A549 (cell line): ENCODE results near the gene TMEM167A. TPM values are rescaled to one million over a fixed set of nuclear protein-coding genes. Genes with fewer than 3 reads are reported as not detected.
A peak's percentile ranks its signal among the peaks of the same experiment; 100 is the strongest.

ENCODE experiments used
- ATAC-seq, 2 experiments: fragments of 200-7000 bp in 1 of 2; fragments of >200 bp in 1 of 2; cut with Nextera tagmentation in 1 of 2; cut with Tn5 transposase in 1 of 2; 3 replicates each; pipeline versions ENCODE4 v1.8.0 to v1.9.1; 2018 to 2020; ENCODE audit warnings: mild to moderate bottlenecking in 1 of 2, moderate library complexity in 1 of 2
- CTCF ChIA-PET: fragments of 300-600 bp; sonication (Branson Sonifier 250); formaldehyde crosslinking; extraction: SDS; loops from one replicate; lab custom pipeline; 2021; ENCODE audit warnings: antibody characterized with exemption, inconsistent platforms; lab: Yijun Ruan, JAX
- POLR2A ChIA-PET: fragments of 350-600 bp; formaldehyde crosslinking; extraction: SDS; loops from one replicate; lab custom pipeline; 2021; ENCODE audit warnings: antibody characterized with exemption, inconsistent platforms; lab: Yijun Ruan, JAX
- DNase-seq, 2 experiments: peaks; one replicate each; pipeline versions ENCODE4 v3.0.0 to v3.0.0-alpha.2; 2011 to 2016; ENCODE audit warnings: low read depth in 1 of 2, low spot score in 1 of 2
- FAIRE-seq: peaks from 2 replicates; lab custom pipeline; 2011; peaks lifted over from hg19 to GRCh38; lab: Jason Lieb, UNC
- H3K27ac ChIP-seq, 2 experiments: fragments of >200 bp; sonication (Bioruptor Twin); formaldehyde crosslinking; 3 replicates each; pipeline ENCODE4 v1.5.1; 2016 to 2017
- H3K4me1 ChIP-seq: fragments of >200 bp; sonication (Bioruptor Twin); formaldehyde crosslinking; 3 replicates; pipeline ENCODE4 v1.6.1; 2016
- H3K4me2 ChIP-seq: fragments of >200 bp; sonication (Bioruptor Twin); formaldehyde crosslinking; 3 replicates; pipeline ENCODE4 v1.6.1; 2016
- H3K4me3 ChIP-seq: fragments of >200 bp; sonication (Bioruptor Twin); formaldehyde crosslinking; 3 replicates; pipeline ENCODE4 v1.5.1; 2016
- H3K9me3 ChIP-seq: fragments of >200 bp; sonication (Bioruptor Twin); formaldehyde crosslinking; 3 replicates; pipeline ENCODE4 v1.6.1; 2016
- E2F6 ChIP-seq: IDR thresholded peaks from 2 replicates; pipeline ENCODE4 v1.6.1; 2012; ENCODE audit warnings: low read depth, borderline replicate concordance
- EHMT2 ChIP-seq: fragments of 200-600 bp; sonication (generic); IDR thresholded peaks from 2 replicates; pipeline ENCODE4 v1.6.1; 2016; ENCODE audit warnings: antibody characterized with exemption, low read depth, mild to moderate bottlenecking, moderate library complexity
- FOXS1 ChIP-seq: fragments of 250-450 bp; sonication (Bioruptor Pico); IDR thresholded peaks from 2 replicates; pipeline ENCODE4 v1.5.0; 2020; ENCODE audit warnings: mild to moderate bottlenecking, moderate library complexity
- GATA3 ChIP-seq: IDR thresholded peaks from 2 replicates; pipeline ENCODE4 v1.6.1; 2012; ENCODE audit warnings: borderline replicate concordance
- HDAC2 ChIP-seq: fragments of 200-600 bp; sonication (generic); IDR thresholded peaks from 2 replicates; pipeline ENCODE4 v1.6.1; 2016
- HEYL ChIP-seq: fragments of 250-450 bp; sonication (Bioruptor Pico); IDR thresholded peaks from 2 replicates; pipeline ENCODE4 v1.8.0; 2021; ENCODE audit warnings: mild to moderate bottlenecking, moderate library complexity
- JUNB ChIP-seq: fragments of >200 bp; sonication (Bioruptor Twin); formaldehyde crosslinking; IDR thresholded peaks from 2 replicates; pipeline ENCODE4 v1.6.1; 2016
- MYC ChIP-seq: IDR thresholded peaks from 2 replicates; pipeline ENCODE4 v1.6.1; 2012; ENCODE audit warnings: mild to moderate bottlenecking, inconsistent platforms, low read length, improper control_type of control experiment, borderline replicate concordance
- NFE2L2 ChIP-seq: fragments of 150-350 bp; conservative IDR thresholded peaks from 2 replicates; pipeline ENCODE4 v1.6.1; 2014; ENCODE audit warnings: low read length
- PHF8 ChIP-seq: fragments of 200-600 bp; sonication (generic); IDR thresholded peaks from 2 replicates; pipeline ENCODE4 v1.6.1; 2016; ENCODE audit warnings: low read depth, mild to moderate bottlenecking, antibody characterized with exemption, moderate library complexity, borderline replicate concordance
- RAD21 ChIP-seq, 2 experiments: fragments of >200 bp in 1 of 2; sonication (Bioruptor Twin) in 1 of 2; formaldehyde crosslinking in 1 of 2; IDR thresholded peaks in 1 of 2; conservative IDR thresholded peaks in 1 of 2; 2 replicates in 1 of 2; 3 replicates in 1 of 2; pipeline ENCODE4 v1.6.1; 2012 to 2018; ENCODE audit warnings: inconsistent platforms in 1 of 2
- RCOR1 ChIP-seq: fragments of 150-350 bp; IDR thresholded peaks from 2 replicates; pipeline ENCODE4 v1.6.1; 2014; ENCODE audit warnings: antibody characterized with exemption, low read length, low read depth
- RFX5 ChIP-seq: fragments of 450-650 bp; IDR thresholded peaks from 2 replicates; pipeline ENCODE4 v1.7.1; 2014; ENCODE audit warnings: antibody characterized with exemption, mild to moderate bottlenecking, moderate library complexity
- SREBF2 ChIP-seq: fragments of 450-650 bp; IDR thresholded peaks from 2 replicates; pipeline ENCODE4 v1.6.1; 2014; ENCODE audit warnings: mild to moderate bottlenecking, moderate library complexity
- TP53 ChIP-seq: fragments of 250-450 bp; sonication (Bioruptor Pico); IDR thresholded peaks from 2 replicates; pipeline ENCODE4 v1.5.0; 2021; ENCODE audit warnings: mild to moderate bottlenecking, moderate library complexity
- USF2 ChIP-seq: fragments of 450-650 bp; IDR thresholded peaks from 2 replicates; pipeline ENCODE4 v1.6.1; 2014; ENCODE audit warnings: antibody characterized with exemption
- ZNF302 ChIP-seq: fragments of 250-450 bp; sonication (Bioruptor Pico); IDR thresholded peaks from 2 replicates; pipeline ENCODE4 v1.9.0; 2021; ENCODE audit warnings: inconsistent platforms, mild to moderate bottlenecking, moderate library complexity
- ZSCAN20 ChIP-seq: fragments of 250-450 bp; sonication (Bioruptor Pico); IDR thresholded peaks from 2 replicates; pipeline ENCODE4 v1.8.0; 2022; ENCODE audit warnings: mild to moderate bottlenecking, moderate library complexity
- WGBS: methylation state at CpG from one replicate; pipeline ENCODE4 v1.1.6; 2017; ENCODE audit errors: missing lambda C conversion rate; 5-methylcytosine and 5-hydroxymethylcytosine counted together
- polyA plus RNA-seq, 4 experiments: library from polyadenylated mRNA; depleted of rRNA in 3 of 4; stranded (reverse); fragments of >200 nt; fragmentation: RNase III in 1 of 4; extraction: RNeasy Plus Mini Kit Qiagen cat#74134 plus additional on column Dnase treatment in 1 of 4; gene quantifications; 2 replicates in 3 of 4; 3 replicates in 1 of 4; pipeline ENCODE4 v1.2.3, GENCODE V29; 2011 to 2017

TMEM167A gene
- polyA plus RNA-seq, 2 of the 4 experiments (the other 2 are of a cell fraction): 56.2 to 136 TPM

GRCh38 chr5:83035373-83036100 is 41.7 kb downstream of the TMEM167A start:
- H3K4me3 ChIP-seq: no peak overlapping the region
- CTCF ChIA-PET: interaction anchor here (0.6 to 1.3 kb wide), 3 partner anchors 9 to 1258 kb away, joined by 3 to 4 read pairs (median 4); no protein-coding TSS in a partner anchor
- ATAC-seq (peak in 1 of 2 experiments; percentile 30; a peak in 2 of 6 replicates), DNase-seq (no peak), FAIRE-seq (no peak)
- no peaks in the 10 kb centered on the region for H3K4me1 ChIP-seq
- H3K27ac ChIP-seq: no peak overlapping the region
- H3K4me2 ChIP-seq: no peak overlapping the region
- TF ChIP-seq FOXS1 (no peak), HEYL (CRISPR knock-in tag) (no peak), JUNB (no peak), RAD21 (conservative IDR thresholded peaks at IDR 0.05 in 1 of 2, IDR thresholded peaks at IDR 0.05 in 1 of 2) (no peak), NFE2L2 (no peak), RCOR1 (no peak), RFX5 (no peak), EHMT2 (no peak), TP53 (CRISPR knock-in tag) (no peak)
- H3K9me3 ChIP-seq: no peaks in the 10 kb centered on the region
- POLR2A ChIA-PET: no interaction called here
- 86% methylated on average over 4 of the region's 5 CpGs for WGBS

- ATAC-seq: no peak
- CTCF ChIA-PET: no interaction called here
- no peak for TF ChIP-seq GATA3
- TF ChIP-seq, all 56 proteins: peak for 0
Observed at GRCh38 chr5:83034528-83035207, 42.5 kb downstream of the TMEM167A start.

GRCh38 chr5:83034036-83034435 is 43.2 kb downstream of the TMEM167A start:
- Histone ChIP-seq H3K4me3 (no peak overlapping the region), H3K9me3 (no peaks in the 10 kb centered on the region), H3K4me1 (0 out of 3 replicates have a peak, but pooled peaks cover 5% of the 10 kb centered on the region), H3K4me2 (no peak overlapping the region), H3K27ac (no peak overlapping the region)
- CTCF ChIA-PET: no interaction called here
- ATAC-seq (no peak), FAIRE-seq (no peak), DNase-seq (no peak)
- POLR2A ChIA-PET: no interaction called here
- 72% methylated on average over 3 of the region's 3 CpGs for WGBS
- TF ChIP-seq ZNF302 (CRISPR knock-in tag): no peak
- TF ChIP-seq JUNB: no peak
- TF ChIP-seq ZSCAN20 (CRISPR knock-in tag): no peak
- no peak for TF ChIP-seq USF2
- TF ChIP-seq MYC: no peak
- no peak for TF ChIP-seq NFE2L2
- no peak for TF ChIP-seq EHMT2
- no peak for TF ChIP-seq SREBF2
- no peak for TF ChIP-seq HDAC2
- no peak for TF ChIP-seq RCOR1
- no peak for TF ChIP-seq PHF8
- no peak for TF ChIP-seq RAD21 (conservative IDR thresholded peaks at IDR 0.05 in 1 of 2, IDR thresholded peaks at IDR 0.05 in 1 of 2)
- no peak for TF ChIP-seq E2F6

More at GRCh38 chr5:83034528-83035207, 42.5 kb downstream of the TMEM167A start:
- H3K4me3 ChIP-seq: no peak overlapping the region
- POLR2A ChIA-PET: no interaction called here
- no peak overlapping the region for H3K4me2 ChIP-seq
- H3K9me3 ChIP-seq: no peaks in the 10 kb centered on the region
- FAIRE-seq (no peak), DNase-seq (no peak)
- 84% methylated on average over 4 of the region's 4 CpGs for WGBS
- H3K4me1 ChIP-seq: 0 out of 3 replicates have a peak, but pooled peaks cover 5% of the 10 kb centered on the region
- no peak overlapping the region for H3K27ac ChIP-seq
